A673 (cell line): ENCODE results near the gene NLRP9. TPM values are rescaled to one million over a fixed set of nuclear protein-coding genes. Genes with fewer than 3 reads are reported as not detected.

Experiments
- BruUV-seq: library from RNA; stranded (reverse); fragments of 400-500 nt; replicated peaks from 2 replicates; lab custom pipeline; 2021; lab: Mats Ljungman, UMichigan
- CTCF ChIA-PET: fragments of 300-600 bp; sonication (Branson Sonifier 250); formaldehyde crosslinking; loops from one replicate; lab custom pipeline; 2022; ENCODE audit warnings: antibody characterized with exemption; lab: Charles Lee
- POLR2A ChIA-PET: fragments of 300-600 bp; sonication (Branson Sonifier 250); formaldehyde crosslinking; loops from one replicate; lab custom pipeline; 2022; ENCODE audit warnings: antibody characterized with exemption; ENCODE audit not compliant: low non-redundant PET; lab: Charles Lee
- DNase-seq: peaks from one replicate; pipeline ENCODE4 v3.0.0-alpha.2; 2015; ENCODE audit warnings: low spot score
- H3K27ac ChIP-seq: fragments of 200-600 bp; sonication (generic); 2 replicates; pipeline ENCODE4 v1.5.1; 2016; ENCODE audit warnings: mixed run types, low read depth, mild to moderate bottlenecking, mixed read lengths, antibody characterized with exemption, low read length; ENCODE audit not compliant: poor library complexity, severe bottlenecking
- H3K27me3 ChIP-seq: fragments of 200-600 bp; sonication (generic); replicated peaks from 2 replicates; pipeline ENCODE4 v1.6.1; 2017; ENCODE audit warnings: mixed run types, low read depth, mild to moderate bottlenecking, mixed read lengths, antibody characterized with exemption, low read length; ENCODE audit not compliant: insufficient read depth, poor library complexity
- H3K36me3 ChIP-seq: fragments of 200-600 bp; sonication (generic); 2 replicates; pipeline ENCODE4 v1.6.1; 2016; ENCODE audit warnings: mixed run types, mild to moderate bottlenecking, mixed read lengths, antibody characterized with exemption, low read length; ENCODE audit not compliant: insufficient read depth, poor library complexity, severe bottlenecking
- H3K4me1 ChIP-seq: fragments of 200-600 bp; sonication (generic); 2 replicates; pipeline ENCODE4 v1.6.1; 2017; ENCODE audit warnings: mixed run types, mild to moderate bottlenecking, mixed read lengths, antibody characterized with exemption, low read length; ENCODE audit not compliant: insufficient read depth, poor library complexity, severe bottlenecking
- H3K4me3 ChIP-seq: fragments of 200-600 bp; sonication (generic); 2 replicates; pipeline ENCODE4 v1.5.1; 2016; ENCODE audit warnings: low read depth, mixed run types, mild to moderate bottlenecking, mixed read lengths, low read length; ENCODE audit not compliant: poor library complexity, severe bottlenecking
- H3K9me3 ChIP-seq: fragments of 200-600 bp; sonication (generic); 2 replicates; pipeline ENCODE4 v1.6.1; 2016; ENCODE audit warnings: mixed run types, low read depth, mild to moderate bottlenecking, mixed read lengths, antibody characterized with exemption, low read length; ENCODE audit not compliant: poor library complexity, severe bottlenecking
- CTCF ChIP-seq: fragments of 300-800, 200-600 bp; sonication (generic); conservative IDR thresholded peaks from 2 replicates; pipeline ENCODE4 v1.5.1; 2017; ENCODE audit warnings: low read depth, mild to moderate bottlenecking, antibody characterized with exemption, low read length, moderate library complexity, mixed read lengths
- EZH2 ChIP-seq: fragments of 200-600 bp; sonication (generic); IDR thresholded peaks from 2 replicates; pipeline ENCODE4 v1.6.1; 2017; ENCODE audit warnings: borderline replicate concordance, low read depth, mild to moderate bottlenecking, mixed read lengths, antibody characterized with exemption, low read length; ENCODE audit not compliant: poor library complexity, severe bottlenecking
- intact Hi-C: fragments of 100-400 bp; cut with micrococcal nuclease; formaldehyde crosslinking; loops from one replicate; pipeline ENCODE4 v1.10.0; 2022; ENCODE audit not compliant: unreplicated experiment
- total RNA-seq: library from RNA; stranded (reverse); gene quantifications from 2 replicates; pipeline ENCODE4 v1.2.3, GENCODE V29; 2021

Gene NLRP9
- total RNA-seq, 1 experiment from 2014 or later, result not detected

- POLR2A ChIA-PET, result no interaction called here
- Histone ChIP-seq H3K27ac (peak overlapping the region; percentile 78), H3K9me3 (no peaks in the 10 kb centered on the region), H3K4me1 (peaks cover 49% of the 10 kb centered on the region), H3K36me3 (peaks cover 52% of the 10 kb centered on the region), H3K4me3 (no peak overlapping the region), H3K27me3 (no peaks in the 10 kb centered on the region)
- CTCF ChIA-PET, result interaction anchor here (1.0 to 2.3 kb wide), 4 partner anchors 14 to 38 kb away, joined by 3 to 7 read pairs (median 6); partner anchors contain the start of gene U2AF2
- intact Hi-C loops, result loop anchor here (2.0 to 10.0 kb wide), 2 partner anchors 14 to 644 kb away; partner anchors contain the start of gene ZSCAN5A
- TF ChIP-seq EZH2 (no peak), CTCF (no peak)
- BruUV-seq, result no TSS peak
- no peak for DNase-seq
Observed at GRCh38 chr19:55671054-55671378, 67.2 kb downstream of the NLRP9 start.

GRCh38 chr19:55670280-55671053 is 67.7 kb downstream of the NLRP9 start:
- peaks cover 55% of the 10 kb centered on the region for H3K36me3 ChIP-seq
- peak overlapping the region; percentile 78 for H3K27ac ChIP-seq
- no peaks in the 10 kb centered on the region for H3K9me3 ChIP-seq
- peak; percentile 54 for DNase-seq
- peaks cover 48% of the 10 kb centered on the region for H3K4me1 ChIP-seq
- intact Hi-C loops, result loop anchor here (2.0 to 10.0 kb wide), 2 partner anchors 14 to 644 kb away; partner anchors contain the start of gene ZSCAN5A
- BruUV-seq, result no TSS peak
- CTCF ChIA-PET, result interaction anchor here (1.2 to 2.3 kb wide), 2 partner anchors 16 to 38 kb away, joined by 3 to 7 read pairs; partner anchors contain the start of gene U2AF2
- H3K4me3 ChIP-seq, result no peak overlapping the region
- TF ChIP-seq EZH2, result no peak
- TF ChIP-seq CTCF, result no peak
- H3K27me3 ChIP-seq, result no peaks in the 10 kb centered on the region
- POLR2A ChIA-PET, result no interaction called here

GRCh38 chr19:55669418-55670279 is 68.6 kb downstream of the NLRP9 start:
- Histone ChIP-seq H3K27ac (peak overlapping the region; percentile 78), H3K36me3 (peaks cover 59% of the 10 kb centered on the region), H3K27me3 (no peaks in the 10 kb centered on the region), H3K9me3 (no peaks in the 10 kb centered on the region), H3K4me3 (no peak overlapping the region), H3K4me1 (peaks cover 48% of the 10 kb centered on the region)
- TF ChIP-seq CTCF (no peak), EZH2 (no peak)
- BruUV-seq, result TSS peak; percentile 4
- ChIA-PET POLR2A (no interaction called here), CTCF (no interaction called here)
- intact Hi-C loops, result loop anchor here (2.0 to 10.0 kb wide), 2 partner anchors 13 to 645 kb away; partner anchors contain the start of gene ZSCAN5A
- no peak for DNase-seq
